Measurements from ENCODE around the gene CDK17.

GRCh38 chr12:96241431-96241830 lies 158.8 kb downstream of the CDK17 start:
- TF ChIP-seq, protein P1, sequence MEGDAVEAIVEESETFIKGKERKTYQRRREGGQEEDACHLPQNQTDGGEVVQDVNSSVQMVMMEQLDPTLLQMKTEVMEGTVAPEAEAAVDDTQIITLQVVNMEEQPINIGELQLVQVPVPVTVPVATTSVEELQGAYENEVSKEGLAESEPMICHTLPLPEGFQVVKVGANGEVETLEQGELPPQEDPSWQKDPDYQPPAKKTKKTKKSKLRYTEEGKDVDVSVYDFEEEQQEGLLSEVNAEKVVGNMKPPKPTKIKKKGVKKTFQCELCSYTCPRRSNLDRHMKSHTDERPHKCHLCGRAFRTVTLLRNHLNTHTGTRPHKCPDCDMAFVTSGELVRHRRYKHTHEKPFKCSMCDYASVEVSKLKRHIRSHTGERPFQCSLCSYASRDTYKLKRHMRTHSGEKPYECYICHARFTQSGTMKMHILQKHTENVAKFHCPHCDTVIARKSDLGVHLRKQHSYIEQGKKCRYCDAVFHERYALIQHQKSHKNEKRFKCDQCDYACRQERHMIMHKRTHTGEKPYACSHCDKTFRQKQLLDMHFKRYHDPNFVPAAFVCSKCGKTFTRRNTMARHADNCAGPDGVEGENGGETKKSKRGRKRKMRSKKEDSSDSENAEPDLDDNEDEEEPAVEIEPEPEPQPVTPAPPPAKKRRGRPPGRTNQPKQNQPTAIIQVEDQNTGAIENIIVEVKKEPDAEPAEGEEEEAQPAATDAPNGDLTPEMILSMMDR (IDR thresholded peaks at IDR 0.05), result no peak
- TF ChIP-seq POLR2A (IDR thresholded peaks at IDR 0.05), result no peak

All from thyroid gland (tissue), 4 donors.